H1 (cell line): ENCODE data around the gene NIM1K.

Experiments used
- EZH2 ChIP-seq: fragments of 200-600 bp; sonication (generic); IDR thresholded peaks from 2 replicates; pipeline ENCODE4 v1.7.1; 2012; ENCODE audit warnings: low read depth, mild to moderate bottlenecking, moderate library complexity, low read length, inconsistent platforms; ENCODE audit not compliant: severe bottlenecking
- GABPA ChIP-seq: IDR thresholded peaks from 2 replicates; pipeline ENCODE4 v1.6.1; 2011; ENCODE audit warnings: mild to moderate bottlenecking, low read length, moderate library complexity, borderline replicate concordance; ENCODE audit not compliant: insufficient read depth
- TF ChIP-seq, protein P1 (sequence below), 3 experiments: IDR thresholded peaks; 1 replicate in 2 of 3; 2 replicates in 1 of 3; pipeline versions ENCODE4 v1.5.1 to v1.6.1; 2011; ENCODE audit warnings: low read length in 3 of 3, mild to moderate bottlenecking in 3 of 3, inconsistent platforms in 2 of 3, low read depth in 1 of 3, moderate library complexity in 1 of 3; ENCODE audit not compliant: insufficient read depth in 1 of 3; ENCODE audit errors: control extremely low read depth in 1 of 3

DNA sequence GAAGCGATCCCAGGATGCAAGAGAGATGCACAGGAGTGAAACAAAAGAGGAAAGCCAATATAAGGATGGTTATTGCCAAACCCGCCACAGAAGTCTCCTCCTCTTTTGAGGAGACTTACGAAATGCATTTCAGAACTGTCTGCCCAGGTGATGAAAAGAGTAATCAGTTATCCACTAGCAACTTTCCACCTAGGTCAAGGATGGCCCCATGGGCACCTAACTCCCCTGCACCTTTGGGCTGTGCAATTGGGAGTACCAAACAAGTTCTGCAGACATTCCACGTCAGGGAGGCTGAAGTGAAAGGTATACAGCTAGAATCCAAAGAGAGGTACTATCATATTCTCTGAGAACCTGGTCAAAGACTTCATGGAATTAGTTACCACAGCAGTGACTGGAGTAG, 95.5 kb downstream of the NIM1K start:
- no peak for TF ChIP-seq EZH2
- TF ChIP-seq, protein P1, sequence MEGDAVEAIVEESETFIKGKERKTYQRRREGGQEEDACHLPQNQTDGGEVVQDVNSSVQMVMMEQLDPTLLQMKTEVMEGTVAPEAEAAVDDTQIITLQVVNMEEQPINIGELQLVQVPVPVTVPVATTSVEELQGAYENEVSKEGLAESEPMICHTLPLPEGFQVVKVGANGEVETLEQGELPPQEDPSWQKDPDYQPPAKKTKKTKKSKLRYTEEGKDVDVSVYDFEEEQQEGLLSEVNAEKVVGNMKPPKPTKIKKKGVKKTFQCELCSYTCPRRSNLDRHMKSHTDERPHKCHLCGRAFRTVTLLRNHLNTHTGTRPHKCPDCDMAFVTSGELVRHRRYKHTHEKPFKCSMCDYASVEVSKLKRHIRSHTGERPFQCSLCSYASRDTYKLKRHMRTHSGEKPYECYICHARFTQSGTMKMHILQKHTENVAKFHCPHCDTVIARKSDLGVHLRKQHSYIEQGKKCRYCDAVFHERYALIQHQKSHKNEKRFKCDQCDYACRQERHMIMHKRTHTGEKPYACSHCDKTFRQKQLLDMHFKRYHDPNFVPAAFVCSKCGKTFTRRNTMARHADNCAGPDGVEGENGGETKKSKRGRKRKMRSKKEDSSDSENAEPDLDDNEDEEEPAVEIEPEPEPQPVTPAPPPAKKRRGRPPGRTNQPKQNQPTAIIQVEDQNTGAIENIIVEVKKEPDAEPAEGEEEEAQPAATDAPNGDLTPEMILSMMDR (IDR thresholded peaks at IDR 0.05; ENCODE audit: control extremely low read depth in 1 of 3, insufficient read depth in 1 of 3, low read depth in 1 of 3, low read length in 3 of 3) = no peak
- no peak for TF ChIP-seq GABPA
